Measurements from ENCODE around the gene IRF2BPL.

DNA sequence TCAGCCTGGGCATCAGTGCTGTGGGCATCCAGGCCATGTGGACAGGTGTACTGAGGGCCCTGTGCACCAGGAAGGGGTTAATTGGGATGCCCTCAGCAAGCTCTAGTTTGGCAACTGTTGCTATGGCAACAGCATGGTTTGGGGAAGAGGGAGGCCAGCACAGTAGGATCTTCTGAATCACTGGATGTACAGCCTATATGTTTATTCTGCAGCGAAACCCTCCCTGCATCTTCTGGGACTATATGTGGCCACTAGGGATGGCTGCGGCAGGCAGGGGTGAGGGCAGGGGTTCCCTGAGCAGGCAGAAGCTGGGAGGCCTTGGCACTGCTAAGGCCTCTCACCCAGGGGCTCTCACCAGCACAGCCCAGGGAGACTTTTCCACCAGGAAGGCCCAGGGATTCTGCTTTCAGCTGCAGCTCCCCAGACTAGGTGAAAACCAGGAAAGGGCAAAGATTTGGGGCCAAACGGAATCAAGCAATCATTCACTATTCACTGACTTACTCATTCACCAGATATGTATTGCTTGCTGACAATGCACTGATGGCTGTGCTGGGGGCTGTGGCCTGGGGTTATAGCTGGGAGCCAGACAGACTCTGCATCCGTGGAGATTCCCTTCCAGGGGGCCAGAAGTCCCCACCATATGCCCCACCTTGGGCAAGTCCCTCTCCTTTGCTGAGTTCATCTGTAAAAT lies 42.8 kb downstream of the IRF2BPL start:
- TF ChIP-seq CTCF (IDR thresholded peaks at IDR 0.05), result no peak
- no peak for TF ChIP-seq POLR2AphosphoS5 (IDR thresholded peaks at IDR 0.05)
- TF ChIP-seq POLR2A (IDR thresholded peaks at IDR 0.05), result no peak

Measured in prostate gland (tissue), 2 donors.